Osteocyte (in vitro differentiated cells): ENCODE data around the gene ZBTB16. TPM values are rescaled to one million over a fixed set of nuclear protein-coding genes. Genes with fewer than 3 reads are reported as not detected.

Experiments used
- DNase-seq: peaks from one replicate; pipeline ENCODE4 v3.0.0; 2021; ENCODE audit warnings: mixed read lengths; ENCODE audit not compliant: unreplicated experiment; ENCODE audit errors: extremely low spot score
- H3K27ac Mint-ChIP-seq: one replicate; pipeline ENCODE4 v1.8.0; 2021; ENCODE audit warnings: mild to moderate bottlenecking, mixed read lengths; ENCODE audit not compliant: unreplicated experiment
- H3K27me3 Mint-ChIP-seq: one replicate; pipeline ENCODE4 v1.8.0; 2021; ENCODE audit warnings: mixed read lengths; ENCODE audit not compliant: unreplicated experiment
- H3K36me3 Mint-ChIP-seq: one replicate; pipeline ENCODE4 v1.8.0; 2021; ENCODE audit warnings: mixed read lengths; ENCODE audit not compliant: unreplicated experiment
- H3K4me1 Mint-ChIP-seq: one replicate; pipeline ENCODE4 v1.8.0; 2021; ENCODE audit warnings: mixed read lengths; ENCODE audit not compliant: unreplicated experiment
- H3K4me3 Mint-ChIP-seq: one replicate; pipeline ENCODE4 v1.8.0; 2021; ENCODE audit warnings: mild to moderate bottlenecking, moderate library complexity, mixed read lengths; ENCODE audit not compliant: unreplicated experiment
- H3K9me3 Mint-ChIP-seq: one replicate; pipeline ENCODE4 v1.8.0; 2021; ENCODE audit warnings: mixed read lengths; ENCODE audit not compliant: unreplicated experiment
- total RNA-seq: library from RNA; stranded (reverse); gene quantifications from 2 replicates; pipeline ENCODE4 v1.2.1, GENCODE V29; 2021
- TF ChIP-seq, protein P1 (sequence below): fragments of 200-600 bp; sonication (generic); IDR thresholded peaks from 2 replicates; pipeline ENCODE4 v1.5.0; 2021; ENCODE audit warnings: antibody characterized with exemption, mild to moderate bottlenecking, moderate library complexity

ZBTB16 gene
- total RNA-seq, 1 donor from 2014 or later: 20.3 TPM

DNA sequence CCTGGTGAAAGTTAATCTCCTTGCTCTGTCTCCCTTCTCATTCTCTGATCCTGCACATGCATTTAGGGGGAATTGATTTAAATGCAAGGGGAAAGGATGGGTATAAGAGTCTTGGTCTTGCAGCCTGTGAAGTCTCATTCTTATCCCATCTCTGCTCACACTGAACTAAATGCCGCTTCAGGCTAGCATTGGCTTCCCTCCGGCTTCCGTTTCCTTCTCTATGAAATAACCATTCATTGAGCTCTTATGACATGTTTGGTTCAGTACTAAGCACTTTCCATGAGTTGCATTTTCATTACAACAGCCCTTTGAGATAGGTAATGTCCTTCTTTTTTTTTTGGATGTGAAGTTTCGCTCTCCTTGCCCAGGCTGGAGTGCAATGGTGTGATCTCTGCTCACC, 5.6 kb downstream of the ZBTB16 start:
- DNase-seq: no peak
- Mint-ChIP-seq H3K4me1 (peaks cover 15% of the 10 kb centered on the region), H3K27me3 (peaks cover 3% of the 10 kb centered on the region), H3K36me3 (peaks cover 43% of the 10 kb centered on the region), H3K4me3 (no peak overlapping the region), H3K9me3 (no peaks in the 10 kb centered on the region), H3K27ac (no peak overlapping the region)
- TF ChIP-seq, protein P1, sequence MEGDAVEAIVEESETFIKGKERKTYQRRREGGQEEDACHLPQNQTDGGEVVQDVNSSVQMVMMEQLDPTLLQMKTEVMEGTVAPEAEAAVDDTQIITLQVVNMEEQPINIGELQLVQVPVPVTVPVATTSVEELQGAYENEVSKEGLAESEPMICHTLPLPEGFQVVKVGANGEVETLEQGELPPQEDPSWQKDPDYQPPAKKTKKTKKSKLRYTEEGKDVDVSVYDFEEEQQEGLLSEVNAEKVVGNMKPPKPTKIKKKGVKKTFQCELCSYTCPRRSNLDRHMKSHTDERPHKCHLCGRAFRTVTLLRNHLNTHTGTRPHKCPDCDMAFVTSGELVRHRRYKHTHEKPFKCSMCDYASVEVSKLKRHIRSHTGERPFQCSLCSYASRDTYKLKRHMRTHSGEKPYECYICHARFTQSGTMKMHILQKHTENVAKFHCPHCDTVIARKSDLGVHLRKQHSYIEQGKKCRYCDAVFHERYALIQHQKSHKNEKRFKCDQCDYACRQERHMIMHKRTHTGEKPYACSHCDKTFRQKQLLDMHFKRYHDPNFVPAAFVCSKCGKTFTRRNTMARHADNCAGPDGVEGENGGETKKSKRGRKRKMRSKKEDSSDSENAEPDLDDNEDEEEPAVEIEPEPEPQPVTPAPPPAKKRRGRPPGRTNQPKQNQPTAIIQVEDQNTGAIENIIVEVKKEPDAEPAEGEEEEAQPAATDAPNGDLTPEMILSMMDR: no peak

DNA sequence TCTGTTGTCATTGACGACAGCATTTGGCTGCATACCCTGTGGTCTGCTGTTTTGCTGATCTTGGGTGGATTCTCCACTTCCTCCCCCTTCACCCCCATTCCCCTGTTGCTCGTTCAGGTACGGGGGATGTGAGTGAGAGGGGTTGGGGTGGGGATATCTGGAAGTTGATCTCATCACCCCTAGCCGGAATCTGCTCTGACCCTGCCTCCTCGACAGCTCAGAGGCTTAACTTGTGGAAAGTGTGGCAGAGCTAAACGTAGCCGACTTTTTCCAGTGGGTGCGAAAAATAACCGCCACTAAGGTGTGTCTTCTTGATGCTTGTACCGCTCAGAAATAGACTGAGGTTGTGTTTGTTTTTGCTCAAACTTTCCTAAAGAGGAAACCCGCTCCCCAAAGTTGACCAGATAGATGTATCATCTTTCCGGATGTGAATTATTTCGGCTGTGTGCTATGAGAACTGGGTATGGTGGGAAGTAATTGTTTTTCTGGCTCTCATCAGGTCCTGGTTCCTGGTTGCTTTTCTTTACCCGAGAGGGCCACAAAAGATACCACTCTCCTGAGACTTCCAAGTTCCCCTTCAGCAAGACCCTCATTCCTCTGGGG, 6.6 kb downstream of the ZBTB16 start:
- Mint-ChIP-seq H3K4me3 (no peak overlapping the region), H3K4me1 (peaks cover 15% of the 10 kb centered on the region), H3K36me3 (peaks cover 49% of the 10 kb centered on the region), H3K27me3 (peaks cover 6% of the 10 kb centered on the region), H3K9me3 (no peaks in the 10 kb centered on the region), H3K27ac (no peak overlapping the region)
- DNase-seq: no peak
- TF ChIP-seq, protein P1: no peak

DNA sequence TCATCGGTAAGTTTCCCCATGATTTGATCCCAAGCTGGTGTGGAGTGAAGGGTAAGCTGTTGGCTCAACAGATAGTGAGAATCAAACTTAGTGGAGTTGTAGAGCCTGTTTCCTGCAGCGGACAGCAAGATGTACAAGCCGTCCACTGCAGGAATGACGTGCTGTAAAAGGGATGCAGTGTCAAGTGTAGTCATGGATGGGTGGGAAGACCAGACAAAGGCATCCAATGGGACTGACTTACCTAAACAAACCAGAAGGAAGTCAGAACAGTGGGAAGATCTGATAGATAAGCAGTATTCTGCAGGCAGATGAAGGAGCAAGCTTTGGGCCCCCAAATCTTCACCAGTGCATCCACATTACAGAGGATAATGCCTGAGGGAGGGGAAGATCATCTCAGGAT, 8.8 kb downstream of the ZBTB16 start:
- TF ChIP-seq, protein P1: no peak
- Mint-ChIP-seq H3K27ac (no peak overlapping the region), H3K9me3 (no peaks in the 10 kb centered on the region), H3K27me3 (peaks cover 8% of the 10 kb centered on the region), H3K4me3 (no peak overlapping the region), H3K4me1 (peaks cover 13% of the 10 kb centered on the region), H3K36me3 (peaks cover 53% of the 10 kb centered on the region)
- DNase-seq: no peak

DNA sequence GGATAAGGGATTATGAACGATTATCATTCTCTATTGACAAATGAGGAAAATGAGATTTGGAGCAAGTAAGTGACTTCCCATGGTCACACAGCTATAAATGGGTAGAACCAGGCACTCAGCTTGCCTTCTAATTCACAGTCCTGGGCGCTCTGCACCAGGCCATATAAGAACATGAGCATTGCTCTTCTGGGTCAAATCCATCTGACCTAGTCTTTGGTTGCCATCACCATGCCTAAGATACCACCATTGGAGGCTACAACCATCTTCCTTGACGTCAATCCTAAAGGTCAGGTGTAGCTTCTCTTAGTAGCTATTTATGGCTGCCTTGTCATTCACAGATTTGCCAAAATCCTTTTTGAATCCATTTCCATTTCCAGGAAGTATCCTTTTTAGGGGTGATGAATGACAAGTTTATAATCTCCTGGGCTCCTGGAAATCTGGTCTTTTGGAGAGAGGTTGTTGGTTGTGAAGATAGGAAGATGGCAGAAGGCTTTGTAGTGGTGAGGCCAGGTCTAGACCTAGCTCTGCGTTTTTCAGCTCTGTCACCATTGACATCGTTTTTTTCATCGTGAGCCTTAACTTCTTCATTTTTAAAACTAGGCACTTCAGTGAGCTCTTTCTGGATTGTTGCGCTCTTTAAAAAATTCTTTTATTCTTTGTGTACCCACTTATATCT, 11.1 kb downstream of the ZBTB16 start:
- peaks cover 24% of the 10 kb centered on the region for H3K27me3 Mint-ChIP-seq
- H3K36me3 Mint-ChIP-seq: peaks cover 46% of the 10 kb centered on the region
- no peaks in the 10 kb centered on the region for H3K9me3 Mint-ChIP-seq
- H3K27ac Mint-ChIP-seq: no peak overlapping the region
- H3K4me3 Mint-ChIP-seq: no peak overlapping the region
- no peak for DNase-seq
- peaks cover 26% of the 10 kb centered on the region for H3K4me1 Mint-ChIP-seq
- TF ChIP-seq, protein P1: no peak

DNA sequence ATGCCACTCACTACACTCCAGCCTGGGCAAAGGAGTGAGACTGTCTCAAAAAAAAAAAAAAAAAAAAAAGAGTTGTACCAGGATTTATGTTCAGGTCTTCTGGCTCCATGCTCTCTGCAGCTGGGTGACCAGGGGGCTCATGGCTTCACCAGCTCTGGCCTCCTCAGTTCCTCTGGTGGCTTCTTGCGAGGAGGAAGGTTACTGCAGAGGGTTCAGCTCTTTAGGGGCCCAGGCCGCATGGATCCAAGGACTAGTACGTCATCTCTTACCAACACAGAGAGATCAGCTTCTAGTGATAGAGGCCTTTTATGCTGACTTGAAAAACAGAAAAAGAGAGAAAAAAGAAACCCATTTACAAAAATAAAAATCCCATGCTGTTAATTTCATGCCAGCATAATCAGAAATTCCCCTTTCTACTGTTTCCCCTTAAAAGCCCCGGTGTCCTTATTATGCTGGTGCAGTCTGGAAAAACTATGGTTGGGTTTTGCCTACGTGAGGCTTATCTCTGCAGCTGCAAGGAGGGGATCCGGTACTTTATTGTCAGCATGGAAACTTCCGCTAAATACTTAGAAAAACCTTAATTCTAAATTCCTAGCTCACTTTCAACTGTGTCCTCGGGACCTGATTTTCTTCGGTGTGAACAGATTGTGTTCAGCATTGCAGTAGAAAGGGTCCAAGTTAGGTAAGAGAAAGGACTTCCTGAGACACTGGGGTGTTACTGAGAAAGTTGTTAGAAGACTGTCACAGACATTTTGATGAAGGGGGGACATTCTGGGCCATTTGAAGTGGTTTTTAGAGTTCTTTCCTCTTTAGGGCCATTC, 13.7 kb downstream of the ZBTB16 start:
- H3K4me3 Mint-ChIP-seq: no peak overlapping the region
- peaks cover 38% of the 10 kb centered on the region for H3K36me3 Mint-ChIP-seq
- no peak overlapping the region for H3K27ac Mint-ChIP-seq
- TF ChIP-seq, protein P1: no peak
- H3K27me3 Mint-ChIP-seq: peaks cover 41% of the 10 kb centered on the region
- no peak for DNase-seq
- no peaks in the 10 kb centered on the region for H3K9me3 Mint-ChIP-seq
- peaks cover 42% of the 10 kb centered on the region for H3K4me1 Mint-ChIP-seq
